HCT116 (cell line): Measurements from ENCODE around the gene GYPC. TPM values are rescaled to one million over a fixed set of nuclear protein-coding genes. Genes with fewer than 3 reads are reported as not detected.

Source experiments
- ATAC-seq: fragments of 200-7000 bp; cut with Tn5 transposase; 2 replicates; pipeline ENCODE4 v1.9.1; 2020; ENCODE audit warnings: mild to moderate bottlenecking, moderate library complexity
- BruUV-seq: library from RNA; stranded (reverse); fragments of 400-500 nt; replicated peaks from 2 replicates; lab custom pipeline; 2021; lab: Mats Ljungman, UMichigan
- CTCF ChIA-PET: fragments of 300-600 bp; sonication (Branson Sonifier 250); formaldehyde crosslinking; loops from one replicate; lab custom pipeline; 2021; ENCODE audit warnings: antibody characterized with exemption; lab: Charles Lee
- POLR2A ChIA-PET: fragments of 300-600, 350-600 bp; sonication (Branson Sonifier 250); formaldehyde crosslinking; loops from one replicate; lab custom pipeline; 2021; ENCODE audit warnings: antibody characterized with exemption; lab: Charles Lee
- RAD21 ChIA-PET, 2 experiments: fragments of 300-600 bp; sonication (Branson Sonifier 250); formaldehyde crosslinking; loops; one replicate each; lab custom pipeline; 2023; ENCODE audit warnings: low total read pairs in 2 of 2; ENCODE audit not compliant: uncharacterized antibody in 2 of 2, unreplicated experiment in 2 of 2, low non-redundant PET in 1 of 2; lab: Charles Lee
- DNase-seq: peaks from one replicate; pipeline ENCODE4 v3.0.0-alpha.2; 2010; ENCODE audit warnings: low read depth, low spot score
- H2AFZ ChIP-seq: fragments of 200-600 bp; shearing (Covaris generic), sonication (generic); 2 replicates; pipeline ENCODE4 v1.6.1; 2017; ENCODE audit warnings: low read depth, mixed run types, mixed read lengths, antibody characterized with exemption, low read length; ENCODE audit not compliant: poor library complexity, severe bottlenecking
- H3K27ac ChIP-seq: 2 replicates; pipeline ENCODE4 v1.5.1; 2012; ENCODE audit warnings: low read depth, low read length
- H3K27me3 ChIP-seq: fragments of 200-600 bp; sonication (generic); 2 replicates; pipeline ENCODE4 v1.6.1; 2016; ENCODE audit warnings: mixed run types, low read length, mixed read lengths; ENCODE audit not compliant: insufficient read depth
- H3K36me3 ChIP-seq, 2 experiments: fragments of 200-500 bp in 1 of 2; fragments of 200-600 bp in 1 of 2; sonication (Bioruptor generic) in 1 of 2; sonication (generic) in 1 of 2; 2 replicates each; pipeline versions ENCODE4 v1.5.1 to v1.6.1; 2014 to 2016; ENCODE audit warnings: low read length in 2 of 2, inconsistent platforms in 1 of 2, mixed read lengths in 1 of 2, mixed run types in 1 of 2; ENCODE audit not compliant: insufficient read depth in 2 of 2, control insufficient read depth in 1 of 2
- H3K4me1 ChIP-seq, 2 experiments: fragments of 200-600 bp in 1 of 2; sonication (generic) in 1 of 2; 2 replicates each; pipeline versions ENCODE4 v1.5.1 to v1.6.1; 2012 to 2017; ENCODE audit warnings: low read length in 2 of 2, inconsistent platforms in 1 of 2, mild to moderate bottlenecking in 1 of 2, mixed read lengths in 1 of 2, mixed run types in 1 of 2, moderate library complexity in 1 of 2; ENCODE audit not compliant: insufficient read depth in 2 of 2, control insufficient read depth in 1 of 2
- H3K4me2 ChIP-seq: fragments of 200-600 bp; sonication (generic); 2 replicates; pipeline ENCODE4 v1.6.1; 2017; ENCODE audit warnings: mixed run types, low read length, mixed read lengths
- H3K4me3 ChIP-seq, 2 experiments: fragments of 200-600 bp in 1 of 2; sonication (generic) in 1 of 2; replicated peaks in 1 of 2; 2 replicates each; pipeline ENCODE4 v1.5.1; 2011 to 2016; ENCODE audit warnings: low read length in 2 of 2, control low read depth in 1 of 2, low read depth in 1 of 2, mild to moderate bottlenecking in 1 of 2, mixed read lengths in 1 of 2, mixed run types in 1 of 2
- H3K79me2 ChIP-seq: fragments of 200-600 bp; sonication (generic); 2 replicates; pipeline ENCODE4 v1.6.1; 2017; ENCODE audit warnings: mild to moderate bottlenecking, mixed run types, low read length, moderate library complexity, mixed read lengths; ENCODE audit not compliant: insufficient read depth
- H3K9ac ChIP-seq: fragments of 200-600 bp; sonication (generic); 2 replicates; pipeline ENCODE4 v1.6.1; 2016; ENCODE audit warnings: low read length, mixed read lengths
- H3K9me2 ChIP-seq: fragments of 200-600 bp; sonication (generic), shearing (Covaris generic); 2 replicates; pipeline ENCODE4 v1.6.1; 2017; ENCODE audit warnings: mixed run types, mild to moderate bottlenecking, moderate library complexity; ENCODE audit not compliant: insufficient read depth
- H3K9me3 ChIP-seq, 2 experiments: fragments of 200-500 bp in 1 of 2; fragments of 200-600 bp in 1 of 2; sonication (Bioruptor generic) in 1 of 2; sonication (generic) in 1 of 2; 2 replicates each; pipeline ENCODE4 v1.6.1; 2014 to 2017; ENCODE audit warnings: low read length in 2 of 2, mixed read lengths in 2 of 2, inconsistent platforms in 1 of 2, low read depth in 1 of 2, mild to moderate bottlenecking in 1 of 2, mixed run types in 1 of 2, moderate library complexity in 1 of 2; ENCODE audit not compliant: control insufficient read depth in 1 of 2, insufficient read depth in 1 of 2
- H4K20me1 ChIP-seq: fragments of 200-600 bp; sonication (generic), shearing (Covaris generic); 2 replicates; pipeline ENCODE4 v1.6.1; 2017; ENCODE audit warnings: mixed run types, mild to moderate bottlenecking, moderate library complexity; ENCODE audit not compliant: insufficient read depth
- CBX3 ChIP-seq: IDR thresholded peaks from 2 replicates; pipeline ENCODE4 v1.6.1; 2012; ENCODE audit warnings: low read depth
- CEBPB ChIP-seq: IDR thresholded peaks from 2 replicates; pipeline ENCODE4 v1.6.1; 2012; ENCODE audit warnings: low read depth
- EZH2phosphoT487 ChIP-seq: fragments of 200-600 bp; IDR thresholded peaks from 2 replicates; pipeline ENCODE4 v1.6.1; 2018; ENCODE audit warnings: antibody characterized with exemption, borderline replicate concordance
- FOSL1 ChIP-seq: IDR thresholded peaks from 2 replicates; pipeline ENCODE4 v1.6.1; 2012; ENCODE audit warnings: low read depth
- JUND ChIP-seq: IDR thresholded peaks from 2 replicates; pipeline ENCODE4 v1.6.1; 2012
- POLR2A ChIP-seq: IDR thresholded peaks from 2 replicates; pipeline ENCODE4 v1.7.0; 2011; ENCODE audit warnings: borderline replicate concordance; ENCODE audit not compliant: insufficient read depth, insufficient read length; ENCODE audit errors: extremely low read depth
- RAD21 ChIP-seq: IDR thresholded peaks from 2 replicates; pipeline ENCODE4 v1.6.1; 2012; ENCODE audit warnings: low read depth, mild to moderate bottlenecking
- SIN3A ChIP-seq: IDR thresholded peaks from 2 replicates; pipeline ENCODE4 v1.6.1; 2012; ENCODE audit warnings: low read depth
- TCF7L2 ChIP-seq: IDR thresholded peaks from 2 replicates; pipeline ENCODE4 v1.7.0; 2011; ENCODE audit warnings: borderline replicate concordance, inconsistent platforms; ENCODE audit not compliant: insufficient read depth, insufficient read length; ENCODE audit errors: extremely low read depth
- YY1 ChIP-seq: IDR thresholded peaks from 2 replicates; pipeline ENCODE4 v1.6.1; 2011; ENCODE audit warnings: low read length, low read depth, moderate library complexity, mild to moderate bottlenecking; ENCODE audit not compliant: insufficient replicate concordance; ENCODE audit errors: extremely low read depth
- ZFX ChIP-seq: fragments of 450-650 bp; IDR thresholded peaks from 2 replicates; pipeline ENCODE4 v1.6.1; 2017
- intact Hi-C: fragments of 100-400 bp; cut with micrococcal nuclease; formaldehyde crosslinking; loops from 2 replicates; pipeline ENCODE4 v1.10.0; 2022
- total RNA-seq: library from RNA; stranded (reverse); gene quantifications from one replicate; pipeline ENCODE4 v1.2.1, GENCODE V29; 2021; ENCODE audit not compliant: unreplicated experiment
- TF ChIP-seq, protein P1 (sequence below): IDR thresholded peaks from 2 replicates; pipeline ENCODE4 v1.6.1; 2011; ENCODE audit warnings: mild to moderate bottlenecking, low read length, moderate library complexity; ENCODE audit not compliant: insufficient replicate concordance; ENCODE audit errors: extremely low read depth
- TF ChIP-seq, protein P2 (sequence below): IDR thresholded peaks from 2 replicates; pipeline ENCODE4 v1.6.1; 2012

GYPC gene
- total RNA-seq, 1 experiment from 2014 or later = 0.66 TPM

DNA sequence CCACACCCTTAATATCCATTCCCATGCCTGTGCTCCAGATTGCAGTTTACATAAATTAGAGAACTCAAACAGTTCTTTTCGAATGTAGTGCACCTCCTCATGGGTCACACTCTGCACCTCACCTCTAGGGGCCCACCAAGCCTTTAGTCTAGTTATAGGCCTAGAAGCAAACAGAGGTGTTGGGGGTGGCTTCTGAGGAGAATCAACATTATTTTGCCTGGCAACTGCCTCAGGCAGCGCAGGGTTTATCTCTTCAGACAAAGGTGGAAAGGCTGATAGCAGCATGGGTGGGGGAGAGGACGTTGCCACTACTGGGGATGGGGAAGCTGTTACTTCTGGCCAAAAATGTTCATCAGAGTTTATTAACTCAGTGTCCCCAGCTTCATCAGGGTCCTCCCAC is 5.0 kb upstream of the GYPC start:
- CTCF ChIA-PET = no interaction called here
- POLR2A ChIA-PET = no interaction called here

DNA sequence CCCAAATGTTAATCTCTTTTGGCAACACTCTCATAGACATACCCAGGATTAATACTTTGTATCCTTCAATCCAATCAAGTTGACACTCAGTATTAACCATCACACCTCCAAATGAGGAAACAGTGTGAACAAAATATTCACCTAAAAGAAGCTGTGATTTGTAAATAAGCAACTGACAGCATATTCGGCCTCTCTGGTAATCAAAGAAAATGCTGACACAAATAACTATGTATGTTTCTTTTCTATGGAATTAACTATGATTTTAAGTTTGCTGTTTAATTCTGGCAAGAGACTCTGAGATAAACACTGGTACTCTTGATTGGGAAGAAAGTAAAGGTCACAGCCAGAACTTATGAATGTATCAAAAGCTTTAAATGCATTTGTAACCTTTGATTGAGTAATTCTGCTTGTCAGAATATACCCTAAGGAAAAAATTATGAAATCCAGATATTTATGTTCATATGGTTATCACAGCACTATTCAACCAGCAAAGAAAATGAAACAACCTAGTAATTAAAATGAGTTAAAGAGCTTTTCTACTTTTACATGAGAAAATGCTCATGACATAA is 3.6 kb upstream of the GYPC start:
- DNase-seq = no peak
- POLR2A ChIA-PET = no interaction called here
- CTCF ChIA-PET = interaction anchor here (1.7 kb wide), 1 partner anchor 10 kb away, joined by 4 read pairs; no protein-coding TSS in a partner anchor
- TF ChIP-seq ZFX (no peak), SIN3A (no peak), CEBPB (no peak), CBX3 (no peak), FOSL1 (no peak), TCF7L2 (no peak), RAD21 (no peak), JUND (no peak), EZH2phosphoT487 (no peak), POLR2A (no peak), YY1 (no peak)
- TF ChIP-seq, protein P1, sequence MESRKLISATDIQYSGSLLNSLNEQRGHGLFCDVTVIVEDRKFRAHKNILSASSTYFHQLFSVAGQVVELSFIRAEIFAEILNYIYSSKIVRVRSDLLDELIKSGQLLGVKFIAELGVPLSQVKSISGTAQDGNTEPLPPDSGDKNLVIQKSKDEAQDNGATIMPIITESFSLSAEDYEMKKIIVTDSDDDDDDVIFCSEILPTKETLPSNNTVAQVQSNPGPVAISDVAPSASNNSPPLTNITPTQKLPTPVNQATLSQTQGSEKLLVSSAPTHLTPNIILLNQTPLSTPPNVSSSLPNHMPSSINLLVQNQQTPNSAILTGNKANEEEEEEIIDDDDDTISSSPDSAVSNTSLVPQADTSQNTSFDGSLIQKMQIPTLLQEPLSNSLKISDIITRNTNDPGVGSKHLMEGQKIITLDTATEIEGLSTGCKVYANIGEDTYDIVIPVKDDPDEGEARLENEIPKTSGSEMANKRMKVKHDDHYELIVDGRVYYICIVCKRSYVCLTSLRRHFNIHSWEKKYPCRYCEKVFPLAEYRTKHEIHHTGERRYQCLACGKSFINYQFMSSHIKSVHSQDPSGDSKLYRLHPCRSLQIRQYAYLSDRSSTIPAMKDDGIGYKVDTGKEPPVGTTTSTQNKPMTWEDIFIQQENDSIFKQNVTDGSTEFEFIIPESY = no peak
- TF ChIP-seq, protein P2, sequence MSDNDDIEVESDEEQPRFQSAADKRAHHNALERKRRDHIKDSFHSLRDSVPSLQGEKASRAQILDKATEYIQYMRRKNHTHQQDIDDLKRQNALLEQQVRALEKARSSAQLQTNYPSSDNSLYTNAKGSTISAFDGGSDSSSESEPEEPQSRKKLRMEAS = no peak

More for the DNA sequence above, 5.0 kb upstream of the GYPC start:
- no peak overlapping the region for H3K9ac ChIP-seq
- DNase-seq (no peak), ATAC-seq (no peak)
- H3K9me3 ChIP-seq = no peaks in the 10 kb centered on the region
- no peaks in the 10 kb centered on the region for H3K36me3 ChIP-seq
- H3K79me2 ChIP-seq = no peaks in the 10 kb centered on the region
- no peaks in the 10 kb centered on the region for H3K27me3 ChIP-seq
- intact Hi-C loops = no loop called here
- no peaks in the 10 kb centered on the region for H3K9me2 ChIP-seq
- RAD21 ChIA-PET = no interaction called here
- no peak overlapping the region for H3K27ac ChIP-seq
- TF ChIP-seq JUND = no peak
- TF ChIP-seq, protein P1 = no peak
- no peak for TF ChIP-seq CBX3
- no peak for TF ChIP-seq EZH2phosphoT487
- H3K4me2 ChIP-seq = no peak overlapping the region
- no peaks in the 10 kb centered on the region for H3K4me1 ChIP-seq
- no peak overlapping the region for H2AFZ ChIP-seq
- no peak overlapping the region for H3K4me3 ChIP-seq
- no peaks in the 10 kb centered on the region for H4K20me1 ChIP-seq
- no TSS peak for BruUV-seq

More for the DNA sequence above, 3.6 kb upstream of the GYPC start:
- Histone ChIP-seq H4K20me1 (no peaks in the 10 kb centered on the region), H3K36me3 (no peaks in the 10 kb centered on the region), H3K4me2 (no peak overlapping the region), H3K27me3 (no peaks in the 10 kb centered on the region), H3K9me2 (no peaks in the 10 kb centered on the region), H2AFZ (no peak overlapping the region), H3K4me1 (peaks cover 4 to 7% of the 10 kb centered on the region in 2 experiments), H3K27ac (no peak overlapping the region), H3K4me3 (no peak overlapping the region), H3K9ac (no peak overlapping the region), H3K79me2 (no peaks in the 10 kb centered on the region), H3K9me3 (no peaks in the 10 kb centered on the region)
- no TSS peak for BruUV-seq
- ATAC-seq = no peak
- intact Hi-C loops = no loop called here
- RAD21 ChIA-PET = no interaction called here
